SK-N-SH (cell line): ENCODE data around the gene KCNAB3. TPM values are rescaled to one million over a fixed set of nuclear protein-coding genes. Genes with fewer than 3 reads are reported as not detected.

ENCODE experiments used
- CTCF ChIA-PET: fragments of 300-600, 350-600 bp; formaldehyde crosslinking; extraction: SDS; loops from one replicate; lab custom pipeline; 2021; lab: Yijun Ruan, JAX
- POLR2A ChIA-PET: fragments of 350-600 bp; sonication (Branson Sonifier 250); formaldehyde crosslinking; extraction: SDS; loops from one replicate; lab custom pipeline; 2020; ENCODE audit warnings: antibody characterized with exemption, inconsistent platforms; lab: Yijun Ruan, JAX
- DNase-seq: peaks from one replicate; pipeline ENCODE4 v3.0.0; 2012
- H2AFZ ChIP-seq: fragments of 200-600 bp; sonication (generic); 2 replicates; pipeline ENCODE4 v1.8.1; 2016; ENCODE audit warnings: antibody characterized with exemption, mild to moderate bottlenecking, low read depth
- H3F3A ChIP-seq: fragments of 200-600 bp; sonication (generic); replicated peaks from 2 replicates; pipeline ENCODE3; 2016; ENCODE audit warnings: antibody characterized with exemption, mild to moderate bottlenecking; ENCODE audit not compliant: insufficient read depth
- H3K27ac ChIP-seq, 2 experiments: fragments of 200-500 bp in 1 of 2; fragments of 200-600 bp in 1 of 2; sonication (Bioruptor generic) in 1 of 2; sonication (generic), shearing (Covaris generic) in 1 of 2; 2 replicates each; pipeline versions ENCODE4 v1.5.1 to v1.6.1; 2014 to 2016; ENCODE audit warnings: low read depth in 2 of 2, inconsistent platforms in 1 of 2, low read length in 1 of 2, mild to moderate bottlenecking in 1 of 2, mixed read lengths in 1 of 2
- H3K27me3 ChIP-seq: fragments of 200-600 bp; sonication (generic), shearing (Covaris generic); 2 replicates; pipeline ENCODE4 v1.6.1; 2016; ENCODE audit warnings: mixed run types; ENCODE audit not compliant: insufficient read depth
- H3K36me3 ChIP-seq, 2 experiments: fragments of 200-500 bp in 1 of 2; fragments of 200-600 bp in 1 of 2; sonication (Bioruptor generic) in 1 of 2; sonication (generic) in 1 of 2; replicated peaks in 1 of 2; 2 replicates each; pipeline versions ENCODE3 to v1.5.1; 2014 to 2016; ENCODE audit warnings: low read length in 1 of 2, mild to moderate bottlenecking in 1 of 2; ENCODE audit not compliant: insufficient read depth in 2 of 2, control insufficient read depth in 1 of 2
- H3K4me1 ChIP-seq, 2 experiments: fragments of 200-500 bp in 1 of 2; fragments of 200-600 bp in 1 of 2; sonication (Bioruptor generic) in 1 of 2; sonication (generic), shearing (Covaris generic) in 1 of 2; 2 replicates each; pipeline versions ENCODE4 v1.5.1 to v1.6.1; 2014 to 2016; ENCODE audit warnings: low read depth in 1 of 2, low read length in 1 of 2, mixed run types in 1 of 2; ENCODE audit not compliant: insufficient read depth in 2 of 2, control insufficient read depth in 1 of 2
- H3K4me2 ChIP-seq: fragments of 200-600 bp; sonication (generic), shearing (Covaris generic); 2 replicates; pipeline ENCODE4 v1.6.1; 2017; ENCODE audit warnings: mixed run types
- H3K4me3 ChIP-seq, 2 experiments: fragments of 200-500 bp in 1 of 2; fragments of 200-600 bp in 1 of 2; sonication (Bioruptor generic) in 1 of 2; sonication (generic), shearing (Covaris generic) in 1 of 2; 2 replicates each; pipeline versions ENCODE4 v1.5.1 to v1.8.1; 2014 to 2016; ENCODE audit warnings: low read depth in 2 of 2, inconsistent platforms in 1 of 2, low read length in 1 of 2, mild to moderate bottlenecking in 1 of 2, mixed read lengths in 1 of 2, moderate library complexity in 1 of 2
- H3K79me2 ChIP-seq: fragments of 200-600 bp; sonication (generic); 2 replicates; pipeline ENCODE4 v1.8.1; 2017; ENCODE audit warnings: mild to moderate bottlenecking; ENCODE audit not compliant: insufficient read depth
- H3K9ac ChIP-seq: fragments of 200-600 bp; sonication (generic); 2 replicates; pipeline ENCODE4 v1.6.1; 2017; ENCODE audit warnings: mixed run types
- H3K9me2 ChIP-seq: fragments of 200-600 bp; sonication (generic); 2 replicates; pipeline ENCODE4 v1.6.1; 2017; ENCODE audit warnings: mixed run types
- H3K9me3 ChIP-seq: fragments of 200-600 bp; sonication (generic); 2 replicates; pipeline ENCODE4 v1.6.1; 2017; ENCODE audit warnings: mixed run types, mild to moderate bottlenecking, moderate library complexity
- H4K20me1 ChIP-seq: fragments of 200-600 bp; sonication (generic); 2 replicates; pipeline ENCODE4 v1.6.1; 2017; ENCODE audit warnings: mild to moderate bottlenecking, mixed run types; ENCODE audit not compliant: insufficient read depth
- CHD2 ChIP-seq: fragments of 150-350 bp; IDR thresholded peaks from 2 replicates; pipeline ENCODE4 v1.6.1; 2018; ENCODE audit warnings: low read length; ENCODE audit not compliant: partially characterized antibody
- GATA2 ChIP-seq: sonication (generic); formaldehyde crosslinking; IDR thresholded peaks from 2 replicates; pipeline ENCODE4 v1.5.0; 2020; ENCODE audit warnings: mild to moderate bottlenecking, missing genetic modification reagents
- NRF1 ChIP-seq: IDR thresholded peaks from 2 replicates; pipeline ENCODE4 v1.6.1; 2012; ENCODE audit warnings: low read depth, mild to moderate bottlenecking, low read length
- POLR2AphosphoS5 ChIP-seq: IDR thresholded peaks from 2 replicates; pipeline ENCODE4 v1.6.1; 2012; ENCODE audit warnings: low read depth, low read length
- RAD21 ChIP-seq: IDR thresholded peaks from 2 replicates; pipeline ENCODE4 v1.6.1; 2012; ENCODE audit warnings: mild to moderate bottlenecking, low read length
- RXRA ChIP-seq: IDR thresholded peaks from 2 replicates; pipeline ENCODE4 v1.4.0; 2012; ENCODE audit warnings: low read depth, mild to moderate bottlenecking, borderline replicate concordance
- SIN3A ChIP-seq: IDR thresholded peaks from 2 replicates; pipeline ENCODE4 v1.6.1; 2012; ENCODE audit warnings: low read depth, mild to moderate bottlenecking, low read length, moderate library complexity, borderline replicate concordance
- SMC3 ChIP-seq: IDR thresholded peaks from 2 replicates; pipeline ENCODE4 v1.6.1; 2012; ENCODE audit warnings: low read depth, low read length, improper control_type of control experiment
- USF1 ChIP-seq: IDR thresholded peaks from 2 replicates; pipeline ENCODE4 v1.4.0; 2012; ENCODE audit warnings: low read depth, borderline replicate concordance
- YY1 ChIP-seq: IDR thresholded peaks from 2 replicates; pipeline ENCODE4 v1.4.0; 2012; ENCODE audit warnings: low read depth, mild to moderate bottlenecking
- ZBTB33 ChIP-seq: IDR thresholded peaks from 2 replicates; pipeline ENCODE4 v1.4.0; 2012; ENCODE audit warnings: low read depth, borderline replicate concordance
- WGBS: methylation state at CpG from one replicate; pipeline ENCODE4 v1.1.6; 2017; ENCODE audit warnings: low lambda C conversion rate; 5-methylcytosine and 5-hydroxymethylcytosine counted together
- polyA plus RNA-seq, 3 experiments: library from polyadenylated mRNA; depleted of rRNA; stranded (reverse); fragments of >200 nt; gene quantifications; 2 replicates each; pipeline ENCODE4 v1.2.3, GENCODE V29; 2012
- TF ChIP-seq, protein P1 (sequence below): IDR thresholded peaks from 2 replicates; pipeline ENCODE4 v1.4.0; 2012; ENCODE audit warnings: low read depth

KCNAB3 gene
- polyA plus RNA-seq, 1 of the 3 experiments (the other 2 are of a cell fraction): 4.4 TPM

- TF ChIP-seq POLR2AphosphoS5 (no peak), GATA2 (no peak), YY1 (no peak), USF1 (no peak), SMC3 (no peak), NRF1 (no peak), RAD21 (no peak), RXRA (no peak), ZBTB33 (no peak)
- Histone ChIP-seq H3K9me2 (no peaks in the 10 kb centered on the region), H3K4me2 (no peak overlapping the region), H3K36me3 (peaks cover 25 to 62% of the 10 kb centered on the region in 2 experiments), H3K27me3 (no peaks in the 10 kb centered on the region), H3K9me3 (no peaks in the 10 kb centered on the region), H3K79me2 (no peaks in the 10 kb centered on the region), H3F3A (no peaks in the 10 kb centered on the region), H3K27ac (no peak overlapping the region), H4K20me1 (no peaks in the 10 kb centered on the region), H3K4me1 (no peaks in the 10 kb centered on the region), H3K9ac (no peak overlapping the region), H2AFZ (no peak overlapping the region), H3K4me3 (no peak overlapping the region)
- DNase-seq: no peak
- ChIA-PET POLR2A (no interaction called here), CTCF (interaction anchor here (1.2 to 2.0 kb wide), 2 partner anchors 14 to 43 kb away, joined by 5 read pairs; partner anchors contain the start of genes CNTROB and TRAPPC1)
- WGBS: 84% methylated on average over 5 of the region's 5 CpGs
These were observed 16.8 kb upstream of the KCNAB3 start for GRCh38 chr17:7946441-7946840.

GRCh38 chr17:7945651-7946050 is 16.0 kb upstream of the KCNAB3 start:
- Histone ChIP-seq H4K20me1 (no peaks in the 10 kb centered on the region), H3K9me2 (no peaks in the 10 kb centered on the region), H3K4me3 (no peak overlapping the region), H3F3A (no peaks in the 10 kb centered on the region), H3K79me2 (no peaks in the 10 kb centered on the region), H3K36me3 (peaks cover 32 to 66% of the 10 kb centered on the region in 2 experiments), H3K9ac (no peak overlapping the region), H3K4me1 (no peaks in the 10 kb centered on the region), H3K27me3 (no peaks in the 10 kb centered on the region), H3K27ac (no peak overlapping the region), H2AFZ (no peak overlapping the region), H3K9me3 (no peaks in the 10 kb centered on the region), H3K4me2 (no peak overlapping the region)
- CTCF ChIA-PET: interaction anchor here (1.2 to 2.3 kb wide), 7 partner anchors 13 to 95 kb away, joined by 3 to 9 read pairs (median 5); partner anchors contain the start of genes CNTROB and TRAPPC1
- 79% methylated on average over 6 of the region's 7 CpGs for WGBS
- POLR2A ChIA-PET: interaction anchor here (1.2 to 3.0 kb wide), 3 partner anchors 11 to 16 kb away, joined by 3 to 11 read pairs (median 4); partner anchors contain the start of genes CNTROB, KCNAB3 and TRAPPC1
- TF ChIP-seq, protein P1, sequence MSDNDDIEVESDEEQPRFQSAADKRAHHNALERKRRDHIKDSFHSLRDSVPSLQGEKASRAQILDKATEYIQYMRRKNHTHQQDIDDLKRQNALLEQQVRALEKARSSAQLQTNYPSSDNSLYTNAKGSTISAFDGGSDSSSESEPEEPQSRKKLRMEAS: no peak
- TF ChIP-seq YY1: no peak
- no peak for TF ChIP-seq SIN3A
- TF ChIP-seq CHD2: no peak
- no peak for TF ChIP-seq RXRA
- DNase-seq: no peak
